ENCODE data around the gene GSTK1.
"Not testable (repeated sequence)": the region's sequence is repeated elsewhere in the genome, so short reads cannot be mapped to it uniquely, and the experiment has no call there.

Gene GSTK1

DNA sequence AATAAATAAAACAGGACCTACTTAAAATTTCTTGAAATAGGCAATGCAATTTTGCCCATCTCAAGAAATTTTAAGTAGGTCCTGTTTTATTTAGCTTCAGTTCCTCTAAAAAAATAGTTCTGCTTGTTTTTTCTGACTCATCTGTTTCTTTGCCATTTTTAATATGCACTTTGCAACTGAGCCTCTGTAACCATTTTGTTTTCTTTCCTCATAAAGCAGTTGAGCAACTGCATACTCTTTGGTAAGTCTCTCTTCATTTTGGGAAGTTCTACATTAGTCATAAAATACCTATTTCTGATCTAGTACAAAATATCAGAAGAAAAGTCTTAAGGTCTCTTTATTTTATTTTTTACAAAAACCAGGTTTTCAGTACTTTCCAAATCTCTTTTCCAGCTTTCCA, 23.4 kb upstream of the GSTK1 start:
- no peak for DNase-seq

DNA sequence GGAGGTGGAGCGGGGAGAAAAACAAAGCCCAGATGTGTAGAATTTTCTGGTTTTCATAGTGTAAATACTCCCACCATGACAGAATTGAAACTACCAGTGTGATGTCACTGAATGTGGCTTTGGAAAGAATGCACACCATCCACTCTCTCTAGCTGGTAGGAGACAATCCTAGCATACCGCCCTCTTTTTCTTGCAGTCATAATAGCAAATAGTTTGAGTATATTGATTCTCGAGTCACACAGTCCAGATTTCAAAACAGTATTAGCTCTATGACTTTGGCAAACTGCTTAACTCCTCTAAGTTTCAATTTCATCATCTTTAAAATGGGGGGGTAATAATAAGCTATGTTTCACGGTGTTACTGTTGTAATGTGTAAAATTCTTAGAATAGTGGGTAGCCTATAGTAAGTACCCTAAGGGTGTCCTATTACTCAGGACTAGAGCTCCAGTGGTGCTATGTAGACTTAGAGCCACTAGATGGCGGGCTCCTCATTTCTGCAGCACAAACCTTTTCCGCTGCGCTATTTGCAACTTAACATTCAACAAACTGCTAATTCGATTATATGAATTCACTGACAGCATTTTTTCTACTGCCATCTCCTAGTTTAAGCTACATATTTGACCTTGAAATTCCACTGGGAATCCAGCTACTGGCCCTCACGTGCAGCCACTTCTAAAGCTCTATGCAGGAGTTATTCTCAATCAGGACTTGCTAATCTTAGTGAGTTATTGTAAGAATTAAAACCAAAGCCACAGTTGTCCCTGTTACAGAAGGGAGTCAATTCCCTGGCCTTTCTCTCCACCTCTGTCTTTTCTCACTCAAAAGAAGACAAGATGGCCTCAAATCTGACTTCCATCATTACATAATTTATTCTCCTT, 22.7 kb upstream of the GSTK1 start:
- peak; percentile 61 for DNase-seq

DNA sequence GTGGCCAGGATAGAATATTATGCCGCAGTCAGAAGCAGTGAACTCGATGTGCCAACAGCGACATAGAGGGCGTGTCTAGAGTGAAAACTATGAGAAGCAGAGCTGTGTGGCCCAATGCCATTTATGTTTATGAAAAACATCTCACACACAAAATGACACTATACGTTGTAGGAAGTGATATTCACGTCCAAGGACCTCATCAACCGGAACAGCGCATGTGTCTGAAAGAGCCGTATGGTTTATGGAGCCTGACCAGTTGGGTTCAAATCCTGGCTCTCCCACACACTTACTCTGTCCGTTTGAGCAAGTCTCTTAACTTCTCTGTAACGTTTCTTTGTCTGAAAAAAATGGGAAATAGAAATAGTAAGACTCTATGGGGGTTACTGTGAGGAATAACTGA, 20.9 kb upstream of the GSTK1 start:
- DNase-seq, result no peak

DNA sequence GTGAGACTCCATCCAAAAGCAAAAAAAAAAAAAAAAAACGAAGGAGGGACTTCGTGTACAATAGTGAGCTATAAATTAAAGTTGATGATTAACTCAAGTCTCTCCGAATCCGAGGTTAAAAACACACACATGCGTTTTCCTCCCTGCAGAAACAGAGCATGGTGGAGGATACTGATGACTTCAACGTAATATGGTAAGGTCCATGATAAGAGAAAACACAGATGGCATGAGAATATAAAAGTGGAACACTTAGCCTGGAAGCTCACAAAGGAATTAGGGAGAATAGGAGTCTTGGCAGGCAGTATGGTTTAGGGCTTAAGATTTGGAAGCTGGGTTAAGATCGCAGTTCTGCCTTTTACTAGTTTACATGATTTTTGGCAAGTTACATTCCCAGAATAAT, 20.1 kb upstream of the GSTK1 start:
- DNase-seq, result no peak

DNA sequence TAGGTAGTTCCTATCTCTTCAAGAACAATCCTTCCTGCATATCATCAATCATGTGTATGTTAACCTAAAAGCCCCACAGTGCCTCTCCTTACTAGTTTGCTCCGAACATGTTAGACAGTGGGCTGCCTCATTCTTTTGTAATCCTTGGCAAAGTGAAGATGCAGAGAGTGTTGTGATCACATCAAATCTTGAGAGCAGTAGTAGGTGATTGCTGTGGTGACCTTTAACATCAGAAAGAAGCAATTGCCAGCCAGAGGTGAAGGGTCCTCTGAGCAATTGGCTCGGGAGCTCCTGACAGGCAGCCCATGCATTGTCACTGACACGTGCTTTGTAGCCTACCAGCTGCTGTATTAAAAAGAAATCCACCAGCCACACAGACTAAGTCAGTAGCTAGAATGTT, 19.6 kb upstream of the GSTK1 start:
- DNase-seq, result no peak

DNA sequence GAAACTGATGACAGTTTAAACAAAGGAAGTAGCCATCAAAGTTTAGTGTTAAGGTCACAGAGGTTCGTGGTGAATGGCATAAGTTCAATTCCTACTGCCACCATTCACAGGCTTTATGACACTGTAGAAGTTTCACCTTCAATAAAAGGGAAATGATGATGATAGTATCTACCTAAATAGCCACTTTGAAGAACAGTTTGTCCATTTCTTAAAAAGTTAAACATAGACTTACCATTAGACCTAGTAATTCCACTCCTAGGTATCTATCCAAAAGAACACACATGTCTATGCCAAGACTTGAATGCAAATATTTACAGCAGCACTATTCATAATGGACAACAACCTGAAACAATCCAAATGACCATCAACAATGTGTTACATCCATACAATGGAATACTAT, 18.9 kb upstream of the GSTK1 start:
- no peak for DNase-seq

DNA sequence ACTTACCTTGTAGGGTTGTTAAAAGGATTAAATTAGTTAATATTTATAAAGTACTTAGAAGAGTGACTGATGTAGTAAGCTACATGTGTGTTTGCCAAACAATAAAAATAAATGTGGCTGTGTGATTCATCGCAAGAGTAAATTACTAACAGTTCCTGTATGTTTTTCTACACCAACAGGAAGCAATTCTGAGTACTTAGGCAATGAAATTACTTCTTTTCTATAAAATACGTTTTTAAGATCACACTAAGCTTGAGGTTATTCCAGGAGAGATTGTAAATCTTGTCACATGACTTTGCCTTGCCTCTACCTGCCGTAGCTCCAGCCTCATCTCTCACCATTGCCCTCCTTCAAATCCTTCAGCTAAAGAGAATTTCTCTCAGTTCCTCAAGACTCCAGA, 18.1 kb upstream of the GSTK1 start:
- no peak for DNase-seq

DNA sequence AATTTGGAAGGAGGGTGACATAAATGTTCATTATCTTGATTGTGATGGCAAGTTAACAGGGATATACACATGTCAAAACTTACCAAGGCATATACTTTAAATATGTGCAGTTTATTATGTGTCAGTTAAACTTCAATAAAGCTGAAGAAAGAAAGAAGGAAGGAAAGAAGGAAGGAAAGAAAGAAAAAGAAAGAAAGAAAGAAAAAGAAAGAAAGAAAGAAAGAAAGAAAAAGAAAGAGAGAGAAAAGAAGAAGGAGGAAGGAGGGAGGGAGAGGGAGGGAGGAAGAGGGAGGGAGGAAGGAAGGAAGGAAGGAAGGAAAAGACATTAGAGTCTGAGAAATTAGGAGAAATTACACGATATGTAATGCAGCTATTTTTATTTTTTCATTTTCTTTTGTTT, 15.9 kb upstream of the GSTK1 start:
- no peak for DNase-seq

DNA sequence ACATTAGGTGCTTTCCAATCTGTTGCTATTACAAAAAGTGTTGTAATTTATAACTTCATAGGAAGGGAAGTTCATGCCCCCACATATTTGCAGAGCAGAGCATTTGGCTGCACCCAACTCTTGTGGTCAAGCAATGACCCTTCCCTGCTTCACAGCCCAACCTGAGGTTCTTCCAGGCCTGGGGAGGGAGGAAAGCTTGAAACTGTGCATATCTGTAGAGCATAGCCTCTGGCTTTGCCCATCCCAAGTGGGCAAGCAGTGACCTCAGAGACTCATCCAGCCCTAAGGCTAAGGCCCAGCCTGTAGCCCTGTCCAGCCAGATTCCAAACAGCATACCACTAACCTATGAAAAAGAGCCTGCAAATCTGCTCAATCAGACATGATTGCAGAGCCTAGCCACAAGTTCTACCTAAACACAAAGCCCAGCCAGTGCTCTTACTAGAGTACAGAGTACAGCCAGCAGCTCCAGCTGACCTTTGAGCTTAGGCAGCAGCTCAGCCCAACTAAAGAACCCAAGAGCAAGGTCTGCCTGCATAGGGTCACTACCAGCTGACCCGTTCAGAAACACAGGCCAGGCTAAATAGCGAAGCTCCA, 14.4 kb upstream of the GSTK1 start:
- DNase-seq, result no peak

DNA sequence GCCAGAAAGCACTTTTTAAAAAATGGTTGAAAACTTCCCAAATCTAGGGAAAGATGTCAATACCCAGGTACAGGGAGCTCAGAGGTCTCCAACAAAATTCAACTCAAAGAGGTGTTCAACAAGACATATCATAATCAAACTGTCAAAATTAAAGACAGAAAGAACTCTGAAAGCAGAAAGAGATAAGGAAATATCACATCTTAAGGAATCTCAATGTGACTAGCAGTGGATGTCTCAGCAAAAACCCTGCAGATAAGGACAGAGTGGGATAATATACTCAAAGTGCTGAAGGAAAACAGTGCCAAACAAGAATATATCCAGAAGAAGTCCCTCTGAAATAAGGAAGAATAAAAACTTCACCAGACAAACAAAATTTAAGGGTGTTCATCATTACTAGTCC, 13.0 kb upstream of the GSTK1 start:
- DNase-seq, result no peak

DNA sequence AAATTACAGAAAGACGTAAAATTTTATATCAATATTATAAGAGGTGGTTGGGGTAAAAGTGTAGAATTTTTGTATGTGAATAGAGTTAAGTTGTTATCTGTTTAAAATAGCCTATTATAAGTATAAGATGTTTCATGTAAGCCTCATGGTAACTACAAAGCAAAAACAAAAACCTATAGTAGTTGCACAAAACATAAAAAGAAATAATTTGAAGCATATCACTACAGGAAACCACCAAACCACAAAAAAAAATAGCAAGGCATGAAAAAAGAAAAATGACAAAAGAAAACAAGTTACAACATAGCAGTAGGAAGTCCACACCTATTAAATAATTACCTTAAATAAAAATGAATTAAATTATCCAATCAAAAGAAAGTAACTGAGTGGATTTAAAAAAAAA, 12.4 kb upstream of the GSTK1 start:
- no peak for DNase-seq

DNA sequence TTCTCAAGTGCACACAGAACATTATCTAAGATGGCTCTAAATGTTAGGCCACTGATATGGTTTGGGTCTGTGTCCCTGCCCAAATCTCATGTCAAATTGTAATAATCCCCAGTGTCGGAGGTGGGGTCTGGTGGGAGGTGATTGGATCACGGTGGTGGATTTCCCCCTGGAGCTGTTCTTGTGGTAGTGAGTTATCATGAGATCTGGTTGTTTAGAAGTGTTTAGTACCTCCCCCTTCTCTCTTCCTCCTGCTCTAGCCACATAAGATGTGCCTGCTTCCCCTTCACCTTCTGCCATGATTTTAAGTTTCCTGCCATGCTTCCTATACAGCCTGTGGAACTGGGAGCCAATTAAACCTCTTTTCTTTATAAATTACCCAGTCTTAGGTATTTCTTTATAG, 11.2 kb upstream of the GSTK1 start:
- DNase-seq, result no peak

DNA sequence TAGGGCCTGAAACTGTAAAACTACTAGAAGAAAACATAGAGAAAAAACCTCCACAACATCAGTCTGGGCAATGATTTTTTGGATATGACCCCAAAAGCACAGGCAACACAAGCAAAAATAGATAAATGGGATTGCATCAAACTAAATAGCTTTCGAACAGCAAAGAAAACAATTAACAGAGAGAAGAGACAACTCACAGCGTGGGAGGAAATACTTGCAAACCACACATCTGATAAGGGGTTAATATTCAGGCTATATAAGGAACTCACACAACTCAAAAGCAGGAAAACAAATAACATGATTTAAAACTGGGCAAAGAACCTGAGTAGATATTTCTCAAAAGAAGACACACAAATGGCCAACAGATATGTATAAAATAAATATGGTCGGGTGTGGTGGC, 7.7 kb upstream of the GSTK1 start:
- DNase-seq, result no peak

DNA sequence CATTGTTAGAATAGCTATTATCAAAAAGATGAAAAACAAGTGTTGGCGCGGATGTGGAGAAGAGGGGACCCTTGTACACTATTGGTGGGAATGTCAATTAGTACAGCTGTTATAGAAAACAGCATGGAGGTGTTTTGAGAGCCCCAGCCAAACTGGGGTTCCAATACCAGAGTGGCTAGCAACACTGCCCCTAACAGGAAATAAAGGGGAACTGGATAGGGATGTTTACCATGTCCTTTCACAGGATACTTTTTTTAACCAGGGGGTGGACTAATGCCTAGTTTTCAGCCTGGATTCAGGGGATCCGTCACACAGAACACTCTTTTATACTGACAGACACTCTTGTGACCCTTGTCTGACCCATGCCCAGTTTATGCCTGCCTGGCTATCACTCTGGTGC, 6.9 kb upstream of the GSTK1 start:
- no peak for DNase-seq

DNA sequence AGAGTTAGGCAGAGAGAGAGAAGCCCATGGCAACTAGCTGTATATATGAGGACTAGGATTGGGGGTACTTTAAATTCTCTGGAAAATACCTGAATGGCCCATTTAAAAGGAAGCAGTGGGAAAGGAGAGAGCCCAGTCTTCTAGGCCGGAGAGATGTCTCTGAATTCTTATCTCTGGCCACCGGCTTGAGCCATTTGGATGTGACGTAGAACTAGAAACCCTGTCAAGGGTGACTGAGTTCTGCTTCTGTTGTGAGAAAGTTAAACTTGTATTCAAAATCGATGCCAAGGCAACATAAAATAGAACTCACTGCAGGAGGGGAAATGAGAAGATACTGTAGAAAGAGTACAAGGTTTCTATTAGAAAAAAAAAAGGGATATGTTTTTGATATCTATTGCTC, 6.3 kb upstream of the GSTK1 start:
- DNase-seq, result no peak

DNA sequence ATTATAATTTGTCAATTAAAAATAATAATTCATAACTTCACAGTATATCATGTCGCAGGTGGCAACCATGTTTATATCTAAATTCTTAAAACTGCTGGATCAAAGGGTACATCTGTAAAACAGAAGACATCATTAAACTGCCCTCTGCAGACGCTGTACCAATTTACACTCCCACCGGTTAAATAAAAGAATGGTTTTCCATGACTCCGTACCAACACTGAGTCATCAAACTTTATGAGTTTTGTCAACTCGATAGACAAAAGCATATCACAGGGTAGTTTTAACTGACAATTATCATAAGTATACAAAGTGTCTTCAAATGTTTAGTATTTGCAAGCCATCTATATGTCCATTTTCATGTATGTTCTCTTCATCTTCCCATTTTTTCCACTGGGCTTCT, 5.7 kb upstream of the GSTK1 start:
- no peak for DNase-seq

DNA sequence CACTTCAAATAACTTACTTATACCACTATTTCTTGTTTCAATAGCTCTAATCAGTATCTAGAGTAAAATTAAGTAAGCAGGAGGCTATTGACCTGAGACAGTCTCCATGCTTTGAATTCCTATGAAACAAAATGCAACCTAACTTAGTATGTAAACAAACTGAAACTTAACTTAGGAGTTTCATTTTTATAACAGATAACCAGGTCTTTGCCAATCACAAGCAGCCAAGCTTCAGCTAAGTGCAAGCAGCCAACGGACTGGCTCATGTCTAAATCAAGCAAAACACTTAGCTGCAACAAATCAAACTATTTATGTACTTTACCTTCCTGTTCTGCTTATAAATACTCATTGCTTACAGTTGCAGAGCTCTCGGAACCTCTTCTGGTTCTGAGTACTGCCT, 4.4 kb upstream of the GSTK1 start:
- no peak for DNase-seq

DNA sequence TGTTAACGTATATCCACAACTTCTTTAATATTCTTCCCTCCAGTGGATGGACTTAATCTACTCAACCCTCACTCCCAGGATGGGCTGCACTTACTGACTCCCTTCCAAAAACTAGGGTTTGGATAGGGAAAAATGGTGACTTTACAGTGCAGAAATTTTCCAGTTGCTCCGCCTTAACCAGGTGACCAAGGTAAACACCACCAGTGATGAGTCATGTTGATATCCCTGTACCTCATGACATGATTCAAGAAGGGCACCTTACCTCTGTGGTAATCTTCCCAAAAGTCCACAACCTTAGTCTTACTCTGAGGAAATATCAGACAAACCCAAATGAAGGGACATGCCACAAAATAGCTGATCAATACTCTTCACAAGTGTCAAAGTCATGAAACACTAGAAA, 3.5 kb upstream of the GSTK1 start:
- no peak for DNase-seq

DNA sequence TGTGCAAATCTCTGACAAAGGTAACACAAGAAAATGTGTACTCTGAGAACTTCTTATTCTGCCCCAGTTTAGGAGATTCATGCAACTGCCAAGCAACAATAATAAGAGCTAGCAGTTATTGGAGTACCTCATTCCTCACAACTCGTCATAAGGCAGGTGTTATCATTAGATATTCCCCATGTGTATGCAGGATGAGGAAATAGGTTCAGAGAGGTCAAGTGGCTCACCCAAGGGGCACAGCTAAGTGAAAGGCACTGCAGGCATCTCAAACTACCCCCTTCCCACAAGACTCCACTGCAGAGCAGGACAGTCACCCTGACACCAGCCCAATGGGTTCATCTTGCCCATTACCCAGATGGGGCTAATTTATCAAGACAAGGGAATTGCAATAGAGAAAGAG, 1.3 kb upstream of the GSTK1 start:
- DNase-seq, result no peak

DNA sequence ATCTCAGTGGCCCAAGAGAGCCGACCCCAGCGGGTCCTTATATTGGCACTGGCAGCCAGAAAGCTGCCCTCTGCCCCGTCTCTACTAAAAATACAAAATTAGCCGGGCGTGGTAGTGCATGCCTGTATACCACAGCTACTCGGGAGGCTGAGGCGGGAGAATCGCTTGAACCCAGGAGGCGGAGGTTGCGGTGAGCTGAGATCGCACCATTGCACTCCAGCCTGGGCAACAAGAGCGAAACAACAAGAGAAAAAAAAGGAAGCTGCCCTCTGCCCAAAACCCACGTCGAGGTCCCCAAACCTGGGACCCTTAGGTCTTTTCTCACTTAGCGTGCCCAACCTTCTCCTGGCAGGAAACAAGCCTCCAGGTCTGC, 941 bp downstream of the GSTK1 start:
- DNase-seq, result not testable (repeated sequence)

DNA sequence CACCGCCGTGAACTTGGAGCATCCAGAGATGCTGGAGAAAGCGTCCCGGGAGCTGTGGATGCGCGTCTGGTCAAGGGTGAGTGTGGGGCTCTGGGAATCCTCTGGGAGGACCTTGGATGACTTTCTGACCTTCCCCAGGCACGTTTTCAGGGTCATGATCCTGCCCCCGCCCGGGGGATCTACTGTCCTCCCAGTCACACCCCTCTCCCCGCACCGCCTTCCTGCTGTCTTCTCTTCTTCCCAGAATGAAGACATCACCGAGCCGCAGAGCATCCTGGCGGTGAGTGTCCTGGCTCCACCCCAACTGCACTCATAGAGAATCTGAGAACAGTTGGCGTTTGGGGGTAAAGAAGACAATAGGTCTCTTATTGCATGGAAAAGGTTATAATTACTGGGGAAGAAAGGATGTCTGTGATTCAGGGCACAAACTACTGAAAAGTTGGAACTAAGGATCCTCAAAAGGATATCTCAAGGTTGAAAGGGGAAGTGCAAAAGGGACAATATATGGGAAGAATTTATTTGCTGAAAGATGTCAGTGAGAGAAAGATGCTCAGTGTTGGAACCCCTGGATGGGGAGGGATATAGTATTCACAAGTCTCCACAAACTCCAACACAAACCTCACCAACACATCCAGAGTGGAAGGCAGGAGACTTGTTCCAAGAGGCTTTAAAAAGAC, 1.9 kb downstream of the GSTK1 start:
- DNase-seq, result no peak

DNA sequence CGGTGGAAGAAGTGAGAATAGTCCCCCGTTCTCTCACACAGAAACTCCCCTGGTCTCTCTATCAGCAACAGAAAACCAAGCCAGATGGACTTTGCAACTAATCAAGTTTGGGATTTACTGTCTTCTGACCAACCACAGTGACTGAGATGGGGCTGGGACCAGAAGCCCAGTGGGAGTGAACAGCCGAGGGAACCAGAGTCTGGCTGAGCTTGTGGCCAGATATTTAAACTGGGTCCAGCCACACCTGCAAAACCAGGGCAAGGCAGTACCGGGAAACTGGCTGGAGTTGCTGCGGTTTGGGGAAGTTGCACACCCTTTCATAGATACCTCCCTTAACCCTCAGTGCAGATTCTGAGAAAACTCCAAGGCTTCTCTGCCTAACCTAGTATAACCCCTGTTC, 6.0 kb downstream of the GSTK1 start:
- DNase-seq, result no peak

DNA sequence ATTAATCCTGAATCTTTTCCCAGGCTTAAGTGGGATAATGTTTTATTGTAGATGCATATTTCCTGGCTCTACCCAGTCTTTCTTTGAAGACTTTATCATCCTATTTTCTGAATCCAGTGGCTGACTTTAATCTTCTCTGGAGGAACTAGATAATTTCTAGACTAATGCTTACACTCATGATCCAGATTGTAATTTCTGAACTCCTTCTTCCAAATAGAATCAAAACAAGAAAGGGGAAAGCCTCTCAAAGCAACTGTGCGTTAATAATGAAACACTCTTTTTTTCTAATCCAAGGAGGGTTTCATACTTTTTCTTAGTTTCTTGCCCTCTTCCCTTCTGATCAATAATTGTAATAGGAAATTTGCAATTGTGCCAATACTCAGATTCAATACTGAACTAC, 8.0 kb downstream of the GSTK1 start:
- no peak for DNase-seq

DNA sequence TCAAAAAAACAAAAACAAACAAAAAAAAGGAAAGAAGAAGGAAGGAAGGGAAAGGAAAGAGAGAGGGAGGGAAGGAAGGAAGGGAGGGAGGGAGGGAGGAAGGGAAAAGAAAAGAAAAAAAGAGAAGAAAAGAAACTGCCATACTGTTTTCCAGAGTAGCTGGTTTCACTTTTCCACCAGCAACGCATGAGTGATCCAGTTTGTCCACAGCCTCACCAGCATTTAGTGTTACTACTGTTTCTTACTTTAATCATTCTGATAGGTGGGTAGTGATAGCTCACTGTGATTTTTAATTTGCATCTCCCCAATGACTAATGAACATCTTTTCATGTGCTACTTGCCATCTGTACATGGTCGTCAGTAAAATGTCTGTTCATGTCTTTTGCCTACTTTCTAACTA, 9.6 kb downstream of the GSTK1 start:
- no peak for DNase-seq

All from stimulated activated CD4-positive, alpha-beta T cell treated with anti-CD3 and anti-CD28 coated beads, Interleukin-4, amount 100 ng/mL, for 1 hour (primary cell).